GM12873 (cell line): Measurements from ENCODE around the gene SPINT2.
A peak's percentile ranks its signal among the peaks of the same experiment; 100 is the strongest.

Experiments used
- TF ChIP-seq, protein P1 (sequence below): IDR thresholded peaks from 2 replicates; pipeline ENCODE4 v1.5.1; 2012; ENCODE audit warnings: low read depth, mild to moderate bottlenecking, moderate library complexity, low read length, control low read depth; ENCODE audit not compliant: insufficient read depth; ENCODE audit errors: missing control alignments

SPINT2 gene

DNA sequence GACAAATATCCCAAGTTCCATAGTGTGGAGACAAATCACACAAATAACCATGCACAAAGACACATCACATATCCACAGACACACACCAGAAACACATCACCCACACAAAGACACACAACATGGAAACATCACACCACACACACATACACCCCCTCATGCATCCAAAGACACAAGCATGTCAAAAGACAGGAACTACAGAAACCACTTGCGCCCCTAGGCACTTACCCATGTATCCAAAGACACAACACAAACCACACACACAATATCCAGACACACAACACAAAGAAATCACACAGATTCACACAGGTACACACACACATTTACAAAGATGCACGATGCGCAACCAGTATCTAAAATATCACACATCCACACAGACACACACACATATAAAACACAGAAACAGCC lies 41.3 kb upstream of the SPINT2 start:
- TF ChIP-seq, protein P1, sequence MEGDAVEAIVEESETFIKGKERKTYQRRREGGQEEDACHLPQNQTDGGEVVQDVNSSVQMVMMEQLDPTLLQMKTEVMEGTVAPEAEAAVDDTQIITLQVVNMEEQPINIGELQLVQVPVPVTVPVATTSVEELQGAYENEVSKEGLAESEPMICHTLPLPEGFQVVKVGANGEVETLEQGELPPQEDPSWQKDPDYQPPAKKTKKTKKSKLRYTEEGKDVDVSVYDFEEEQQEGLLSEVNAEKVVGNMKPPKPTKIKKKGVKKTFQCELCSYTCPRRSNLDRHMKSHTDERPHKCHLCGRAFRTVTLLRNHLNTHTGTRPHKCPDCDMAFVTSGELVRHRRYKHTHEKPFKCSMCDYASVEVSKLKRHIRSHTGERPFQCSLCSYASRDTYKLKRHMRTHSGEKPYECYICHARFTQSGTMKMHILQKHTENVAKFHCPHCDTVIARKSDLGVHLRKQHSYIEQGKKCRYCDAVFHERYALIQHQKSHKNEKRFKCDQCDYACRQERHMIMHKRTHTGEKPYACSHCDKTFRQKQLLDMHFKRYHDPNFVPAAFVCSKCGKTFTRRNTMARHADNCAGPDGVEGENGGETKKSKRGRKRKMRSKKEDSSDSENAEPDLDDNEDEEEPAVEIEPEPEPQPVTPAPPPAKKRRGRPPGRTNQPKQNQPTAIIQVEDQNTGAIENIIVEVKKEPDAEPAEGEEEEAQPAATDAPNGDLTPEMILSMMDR, result no peak

DNA sequence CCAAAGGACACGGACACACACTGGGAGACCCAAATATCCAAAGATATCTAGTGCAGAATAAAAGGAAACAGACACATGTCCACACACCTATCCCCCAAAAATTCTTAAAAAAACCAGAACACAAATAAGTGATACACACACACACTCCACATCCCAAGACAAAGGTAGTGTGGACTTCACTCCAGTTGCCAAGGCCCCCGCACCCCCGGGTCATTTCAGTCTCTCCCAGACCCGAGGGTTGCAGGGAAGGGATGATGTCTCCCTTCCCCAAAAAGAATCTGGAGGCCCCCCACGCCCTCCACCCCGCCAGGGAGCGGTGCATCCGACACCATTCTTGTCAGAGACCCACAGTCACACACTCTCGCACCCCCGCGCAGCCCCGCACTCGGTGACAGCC lies 40.8 kb upstream of the SPINT2 start:
- TF ChIP-seq, protein P1, result no peak

DNA sequence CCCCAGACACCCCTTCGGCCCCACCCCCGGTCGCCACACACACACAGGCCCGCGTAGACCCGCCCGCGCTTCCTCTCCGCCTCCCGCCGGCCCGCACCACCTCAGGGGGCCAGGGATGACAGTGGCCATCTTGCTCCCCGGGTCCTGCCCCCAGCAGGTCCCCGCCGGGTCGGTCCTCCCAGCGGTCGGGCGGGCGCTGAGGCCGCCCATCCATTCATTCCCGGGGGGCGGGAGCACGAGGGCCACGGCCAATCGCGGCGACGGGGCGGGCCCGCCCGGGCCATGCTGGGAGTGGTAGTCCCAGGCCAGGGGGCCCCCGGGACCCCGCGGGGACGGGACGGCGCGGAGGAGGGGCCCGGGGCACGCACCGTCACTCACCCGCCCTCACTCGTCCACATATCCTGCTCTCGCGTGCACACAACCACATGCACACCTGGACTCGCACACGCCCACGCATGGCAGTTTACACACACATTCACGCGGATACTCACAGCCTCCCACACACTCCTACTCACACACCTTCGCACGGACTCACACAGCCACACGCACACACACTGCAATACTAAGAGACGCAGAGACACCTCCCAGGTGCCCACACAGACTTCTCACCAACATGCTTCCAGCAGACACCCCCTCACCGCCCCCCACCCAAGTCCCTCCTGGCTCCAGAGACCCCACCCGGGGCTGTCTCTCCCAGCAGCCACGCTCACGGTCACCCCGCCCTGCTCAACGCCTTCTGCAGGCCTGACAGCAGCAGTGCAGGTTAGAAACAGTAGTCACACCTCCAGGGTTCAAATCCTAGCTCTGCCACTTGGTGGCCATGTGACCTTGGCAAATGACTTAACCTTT lies 40.1 kb upstream of the SPINT2 start, which contains the start of gene DPF1:
Gene DPF1 (minus strand): TSS at position 209 of the 849 bp plus-strand sequence. CDS start 80 bp downstream, at position 129.
- TF ChIP-seq, protein P1, result peak; percentile 51

DNA sequence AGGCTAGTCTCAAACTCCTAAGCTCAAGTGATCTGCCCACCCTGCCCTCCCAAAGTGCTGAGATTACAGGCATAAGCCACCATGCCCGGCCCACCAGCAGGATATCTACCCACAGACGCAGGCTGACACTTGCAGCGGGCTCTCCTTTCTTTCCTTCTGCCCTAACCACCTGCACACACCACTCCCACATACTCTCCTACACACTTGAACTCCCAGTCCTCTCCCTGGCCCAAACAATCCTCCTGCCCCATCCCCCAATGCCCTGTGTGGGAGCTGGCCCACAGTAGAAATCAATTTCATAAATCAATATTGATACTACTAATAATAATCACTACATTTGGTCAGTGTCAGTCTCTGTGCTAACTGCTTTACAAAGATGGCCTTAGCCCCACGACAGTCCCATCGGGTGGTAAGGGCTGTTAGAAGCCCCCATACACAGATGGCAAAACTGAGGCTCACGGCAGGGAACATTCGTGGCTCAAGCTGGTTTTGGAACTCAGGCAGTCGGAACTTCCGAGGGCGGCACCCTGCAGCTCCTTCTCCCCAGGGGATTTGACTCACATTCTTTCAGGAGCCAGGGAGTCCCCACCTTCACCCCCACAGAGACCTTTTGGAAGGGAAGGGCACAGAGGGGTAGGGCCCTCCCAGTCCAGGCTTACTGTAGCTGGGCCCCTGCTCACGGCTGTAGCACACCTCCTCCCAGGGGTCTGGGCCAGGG lies 36.9 kb upstream of the SPINT2 start:
- TF ChIP-seq, protein P1, result no peak

DNA sequence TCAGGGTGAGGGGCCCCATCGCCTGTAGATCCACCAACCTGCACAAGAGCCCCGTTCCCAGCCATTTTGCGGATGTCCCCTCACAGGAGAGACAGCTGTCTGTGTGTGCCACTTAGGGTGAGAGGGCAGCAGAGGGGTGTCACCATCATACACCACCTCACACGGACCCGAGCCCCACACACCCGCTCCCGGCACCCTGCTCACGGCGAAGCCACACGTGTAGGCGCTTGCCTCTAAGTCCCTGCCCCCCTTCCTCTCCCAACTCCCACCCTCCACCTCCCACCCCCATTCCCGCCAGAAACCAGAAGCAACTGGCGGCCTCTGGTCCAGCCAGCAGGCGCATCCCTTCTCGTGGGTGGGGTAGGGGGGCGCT lies 36.4 kb upstream of the SPINT2 start:
- TF ChIP-seq, protein P1, result no peak

DNA sequence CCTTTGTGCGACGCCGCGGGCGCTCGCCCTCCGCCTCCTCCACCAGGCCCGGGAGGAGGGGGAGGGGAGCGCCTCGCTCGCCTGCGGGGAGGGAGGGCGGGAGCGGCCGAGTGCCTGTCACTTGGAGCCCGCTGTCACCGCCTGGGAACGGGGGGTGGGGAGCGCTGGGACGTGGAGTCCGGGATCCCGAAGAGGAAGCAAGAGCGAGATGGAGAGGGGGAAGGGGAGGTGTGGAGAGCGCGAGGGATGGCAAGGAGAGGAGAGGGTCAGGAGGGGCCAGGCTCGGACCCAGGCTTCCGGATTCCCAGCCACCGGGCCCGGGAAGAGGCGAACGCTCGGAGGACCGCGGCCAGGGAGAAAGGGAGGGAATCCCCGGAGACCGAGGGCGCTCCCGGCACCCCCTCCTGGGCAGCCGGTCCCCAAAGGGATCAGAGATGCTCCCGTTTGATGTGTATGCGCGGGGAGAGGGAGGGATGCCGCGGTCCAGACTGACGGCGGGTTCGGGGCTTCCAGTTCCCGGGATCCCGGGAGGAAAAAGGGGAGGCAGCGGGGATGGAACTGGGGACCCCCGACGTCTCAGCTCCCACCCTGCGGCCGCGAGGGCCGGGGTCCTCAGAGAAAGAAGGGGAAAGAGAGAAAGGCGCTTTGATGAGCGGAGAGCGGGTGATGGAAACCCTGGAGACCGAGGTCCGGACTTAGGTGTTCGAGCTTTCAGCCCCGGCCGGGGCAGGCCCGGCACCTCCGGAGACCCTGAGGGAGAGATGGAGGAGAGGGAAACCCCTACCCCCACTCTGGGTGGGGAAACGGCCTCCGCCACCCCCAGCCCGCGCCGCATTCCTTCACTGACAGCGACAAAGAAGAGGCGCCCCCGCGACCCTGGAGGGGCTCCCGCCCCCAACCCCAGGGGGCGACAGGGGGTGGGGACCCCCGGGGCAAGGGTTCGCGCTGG lies 35.6 kb upstream of the SPINT2 start:
- TF ChIP-seq, protein P1, result no peak
